GM21529 (cell line): ENCODE results near the gene SLC6A12.

Experiments used
- ATAC-seq: cut with Tn5 transposase; IDR thresholded peaks from one replicate; pipeline ENCODE4 v1.9.1; 2021; ENCODE audit not compliant: unreplicated experiment

SLC6A12 gene

DNA sequence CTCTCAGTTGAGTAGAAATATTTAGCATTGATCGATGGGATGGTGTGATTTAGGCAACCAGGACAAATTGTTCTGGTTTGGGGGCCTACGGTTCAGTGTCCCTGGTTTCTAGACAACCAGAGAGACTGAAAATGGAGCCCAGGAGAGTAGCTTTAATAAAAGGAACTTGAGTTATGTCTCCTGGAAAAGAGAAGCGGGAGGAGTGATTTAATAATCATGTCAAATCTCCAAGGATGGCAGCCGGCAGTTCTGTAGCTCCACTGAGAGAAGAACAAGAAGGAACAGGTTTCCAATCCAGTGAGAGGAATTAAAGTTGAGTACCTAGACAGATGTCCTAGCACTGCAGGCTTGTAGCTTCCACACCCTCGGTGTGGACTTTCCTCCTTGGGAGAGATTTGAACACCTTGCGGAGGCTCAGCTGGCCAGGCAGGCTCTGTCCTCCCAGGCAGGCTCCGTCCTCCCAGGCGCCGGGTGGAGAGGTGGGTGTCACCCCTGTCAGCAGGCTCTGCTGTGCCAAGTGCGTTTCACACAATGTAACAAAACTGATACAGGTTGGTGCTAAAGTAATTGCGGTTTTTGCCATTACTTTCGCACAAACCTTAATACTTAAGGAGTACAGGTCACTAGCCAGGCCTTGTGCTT lies 45.9 kb downstream of the SLC6A12 start:
- ATAC-seq: no peak

DNA sequence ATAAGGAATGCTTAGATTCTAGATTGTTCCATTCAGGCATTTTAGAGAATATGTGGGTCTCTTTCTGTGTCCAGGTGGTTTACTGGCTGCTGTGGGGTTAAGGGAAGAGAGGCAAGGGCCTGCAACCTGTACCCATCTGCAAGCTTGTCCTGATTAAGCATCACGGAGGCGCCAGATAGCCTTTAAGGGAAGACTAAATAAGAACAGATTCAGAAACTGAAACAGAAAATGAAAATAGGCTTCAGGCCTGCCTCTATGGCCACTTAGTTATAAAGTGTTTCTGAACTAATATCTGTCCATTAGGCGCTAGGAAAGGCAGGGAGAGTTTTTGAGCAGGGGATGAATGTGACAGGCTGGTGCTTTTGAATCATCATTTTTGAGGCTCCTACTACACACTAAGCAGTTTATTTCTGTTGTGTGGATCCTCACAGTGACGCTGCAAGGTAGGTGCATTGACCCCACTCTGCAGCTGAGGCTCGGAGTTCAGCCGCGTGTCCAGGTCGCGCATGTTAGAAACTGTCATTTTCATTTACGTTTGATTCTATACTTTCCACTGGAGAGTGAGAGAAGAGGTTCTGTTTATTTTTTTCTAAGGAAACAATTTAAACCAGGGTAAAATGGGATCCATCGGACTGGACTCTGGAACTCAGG lies 47.4 kb downstream of the SLC6A12 start:
- no peak for ATAC-seq

DNA sequence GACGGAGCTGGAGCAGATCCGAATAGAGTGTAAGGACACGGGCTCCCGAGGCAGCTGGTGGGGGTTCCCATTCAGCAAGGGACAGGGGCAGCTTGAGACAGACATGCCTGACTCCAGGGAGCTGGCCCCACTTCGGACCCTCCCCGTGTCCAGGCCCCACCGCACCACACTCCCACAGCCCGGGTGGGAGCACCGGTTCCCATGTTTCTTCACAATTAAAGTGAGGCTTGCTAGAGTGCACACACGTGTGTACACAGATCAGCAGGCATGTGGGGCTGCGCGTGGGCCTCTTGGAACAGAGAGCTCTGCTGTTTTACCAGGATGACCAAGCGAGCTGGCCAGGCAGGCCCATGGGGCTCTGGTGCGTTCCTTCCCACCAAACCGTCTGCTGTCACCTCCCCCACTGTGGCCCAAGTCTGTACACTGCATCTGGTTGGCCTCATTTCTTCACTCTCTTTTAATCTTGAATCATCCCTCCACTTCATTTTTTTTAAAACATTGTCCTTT lies 48.0 kb downstream of the SLC6A12 start:
- no peak for ATAC-seq

DNA sequence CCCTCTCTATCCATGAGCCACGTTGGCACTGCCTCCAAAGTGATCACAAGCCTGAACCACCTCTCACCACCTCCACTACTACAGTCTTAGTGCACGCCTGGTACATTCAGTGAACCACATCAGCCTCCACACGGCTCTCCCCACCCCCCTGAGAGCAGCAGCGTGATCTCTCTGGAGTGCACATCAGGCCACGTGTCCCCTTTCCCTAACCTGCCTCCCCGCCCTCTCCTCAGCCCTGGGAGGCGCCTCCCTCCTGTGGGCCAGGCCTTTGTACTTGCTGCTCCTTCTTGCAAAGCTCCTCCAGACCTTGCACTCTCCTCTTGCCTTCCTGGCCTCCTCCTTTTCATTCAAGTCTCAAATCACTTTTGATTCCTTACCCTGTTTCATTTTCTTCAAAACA lies 49.8 kb downstream of the SLC6A12 start:
- no peak for ATAC-seq

DNA sequence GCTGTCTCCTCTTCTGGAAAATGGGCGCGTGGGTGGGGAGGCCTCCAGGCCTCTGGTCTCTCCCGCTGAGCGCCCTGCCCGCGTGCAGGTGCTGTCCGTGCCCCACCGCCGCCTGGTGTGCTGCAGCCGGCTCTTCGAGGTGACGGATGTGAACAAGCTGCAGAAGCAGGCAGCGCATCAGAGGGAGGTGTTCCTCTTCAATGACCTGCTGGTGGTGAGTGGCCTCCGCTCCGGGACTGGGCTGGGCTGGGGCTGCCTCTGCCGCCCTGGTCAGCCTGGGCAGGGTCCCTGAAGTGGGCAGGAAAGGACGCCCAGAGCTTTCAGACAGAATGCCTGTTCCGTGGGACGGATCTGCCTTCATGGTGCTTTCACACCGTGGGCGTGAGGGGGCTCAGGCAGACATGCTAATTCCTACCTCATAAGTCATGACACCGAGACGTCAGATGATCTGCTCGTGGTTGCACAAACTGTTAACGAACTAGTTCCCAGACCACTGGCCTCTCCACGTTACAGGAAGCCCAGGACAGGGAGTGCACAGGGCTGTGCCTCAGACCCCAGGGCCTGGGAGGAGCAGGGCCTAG lies 50.5 kb downstream of the SLC6A12 start:
- no peak for ATAC-seq

DNA sequence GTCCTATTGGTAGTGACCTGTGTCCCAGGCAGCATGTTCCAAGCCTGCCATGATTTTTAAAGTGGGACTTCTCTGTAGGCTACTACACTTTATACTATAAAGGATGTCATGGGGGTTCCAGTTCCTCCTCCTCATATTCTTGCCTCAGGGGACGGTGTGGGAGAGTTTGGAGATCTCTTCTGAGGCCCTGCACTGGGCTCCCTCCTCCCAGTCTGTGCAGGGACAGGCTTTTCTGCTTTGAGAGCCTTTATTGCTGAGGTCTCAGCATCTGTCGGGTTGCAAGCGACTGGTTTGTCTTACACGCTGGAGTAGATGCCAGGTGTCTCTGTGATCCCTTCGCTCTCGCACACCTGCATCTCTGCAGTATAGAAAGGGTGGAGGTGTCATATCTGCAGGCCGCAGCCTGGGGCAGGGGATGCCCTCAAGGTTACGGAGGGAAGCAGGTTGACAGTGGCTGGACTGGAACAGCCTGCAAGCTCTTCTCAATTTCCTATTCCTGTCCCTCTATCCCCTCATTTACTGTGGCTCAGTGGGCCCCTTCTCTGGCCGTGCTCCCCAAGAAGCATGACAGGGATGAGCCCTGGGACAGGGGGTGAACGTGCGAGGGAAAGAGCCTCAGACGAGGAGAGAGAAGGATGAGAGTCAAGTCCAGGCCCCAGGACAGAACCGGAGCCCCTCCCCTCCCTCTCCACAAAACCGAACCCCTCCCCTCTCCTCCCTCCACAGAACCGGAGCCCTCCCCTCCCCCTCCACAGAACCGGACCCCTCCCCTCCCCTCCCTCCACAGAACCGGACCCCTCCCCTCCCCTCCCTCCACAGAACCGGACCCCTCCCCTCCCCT lies 51.3 kb downstream of the SLC6A12 start:
- ATAC-seq: no peak

DNA sequence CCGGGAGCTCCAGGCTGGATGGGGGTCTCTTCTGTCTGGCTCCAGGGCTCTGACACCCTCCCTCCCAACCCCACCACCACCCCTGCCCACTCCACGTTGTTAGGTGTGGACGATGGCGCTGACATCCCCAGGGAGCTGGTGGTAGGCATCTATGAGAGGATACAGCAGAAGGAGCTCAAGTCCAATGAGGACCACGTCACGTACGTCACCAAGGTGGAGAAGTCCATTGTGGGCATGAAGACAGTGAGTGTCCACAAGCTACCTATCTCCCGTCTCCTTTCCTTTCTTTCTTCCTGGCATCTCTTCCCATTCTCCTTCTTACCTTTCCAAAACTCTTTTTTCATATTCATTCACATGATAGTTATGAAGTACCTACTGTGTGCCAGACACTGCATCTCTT lies 52.1 kb downstream of the SLC6A12 start:
- ATAC-seq: no peak

DNA sequence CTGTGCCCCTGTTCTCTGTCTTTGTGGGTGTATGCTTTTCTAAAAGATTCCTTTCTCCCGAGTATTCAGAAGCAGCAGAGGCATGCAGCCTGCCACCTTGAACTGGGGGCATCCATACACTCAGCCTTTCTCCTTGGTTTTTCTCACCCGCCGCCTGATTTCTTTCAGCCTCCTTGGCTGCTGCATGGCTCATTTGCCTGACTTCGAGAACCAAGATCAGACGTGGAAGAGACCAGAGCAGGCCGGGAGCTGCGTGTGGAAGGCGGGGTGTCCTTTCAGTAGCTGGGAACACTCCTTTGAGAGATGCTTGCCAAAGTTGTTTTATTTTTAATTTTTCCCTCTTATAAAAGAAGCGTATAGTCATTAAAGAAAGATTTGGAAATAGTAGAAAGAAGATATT lies 53.1 kb downstream of the SLC6A12 start:
- no peak for ATAC-seq

DNA sequence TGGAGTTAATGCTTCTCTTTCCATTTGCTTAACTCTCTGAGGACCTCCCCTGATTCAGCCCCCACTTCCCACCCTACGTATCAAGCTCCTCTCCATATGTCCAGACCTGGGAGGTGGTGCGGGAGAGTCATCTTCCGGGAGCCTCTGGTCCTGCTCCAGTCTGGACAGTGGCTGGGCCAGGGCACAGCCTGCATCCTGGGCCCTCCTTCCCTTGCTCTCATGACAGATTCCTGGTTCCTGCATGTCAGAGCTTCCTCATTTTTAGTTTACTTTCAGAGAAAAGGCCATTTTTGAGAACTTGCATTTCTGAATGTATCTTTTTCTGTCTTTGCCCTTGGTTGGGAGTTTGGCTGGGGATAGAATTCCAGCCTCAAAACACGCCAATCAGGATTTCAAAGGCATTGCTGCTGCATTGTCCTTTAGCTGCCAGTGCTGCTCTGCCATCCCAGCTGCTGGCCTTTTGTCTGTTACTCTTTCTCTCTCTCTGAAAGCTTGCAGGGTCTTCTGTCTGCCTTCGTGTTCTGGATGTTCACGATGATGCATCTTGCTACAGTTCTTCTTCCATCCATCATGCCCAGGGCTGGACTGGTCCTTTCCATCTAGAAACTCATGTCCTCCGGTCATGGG lies 54.7 kb downstream of the SLC6A12 start:
- no peak for ATAC-seq

DNA sequence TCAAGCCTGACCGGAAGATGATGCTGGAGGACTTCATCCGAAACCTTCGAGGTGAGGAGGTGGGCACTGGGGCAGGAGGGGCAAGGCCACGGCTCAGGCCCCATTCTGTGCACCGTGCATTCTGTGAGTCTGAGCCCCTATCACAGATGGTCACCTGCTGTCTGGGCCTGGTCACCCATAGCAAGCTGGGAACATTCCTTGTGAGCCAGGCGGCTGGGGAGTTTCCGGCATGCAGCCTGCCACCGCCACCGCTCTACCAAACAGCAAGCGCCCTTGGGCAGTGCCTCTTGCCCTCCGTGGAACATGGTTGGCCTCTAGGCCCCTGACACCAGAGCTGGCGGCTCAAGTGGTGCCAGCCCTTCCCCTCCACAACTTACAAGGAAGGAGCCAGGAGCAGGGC lies 56.3 kb downstream of the SLC6A12 start:
- ATAC-seq: no peak

DNA sequence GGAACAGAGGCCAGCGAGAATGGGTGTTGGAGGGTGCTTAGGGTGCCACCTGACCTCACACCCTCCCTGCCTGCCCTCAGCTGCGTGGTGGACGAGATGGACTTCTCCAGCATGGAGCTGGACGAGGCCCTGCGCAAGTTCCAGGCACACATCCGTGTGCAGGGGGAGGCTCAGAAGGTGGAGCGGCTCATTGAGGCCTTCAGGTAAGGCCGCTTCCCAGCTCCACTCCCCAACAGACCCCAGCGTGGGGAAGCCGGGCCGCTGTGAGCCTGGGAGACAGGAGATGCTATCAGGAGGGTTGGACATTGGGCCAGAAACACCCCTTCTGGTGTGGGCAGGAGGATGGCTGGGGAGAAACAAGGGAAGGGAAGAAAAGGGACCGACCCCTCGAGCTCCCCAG lies 57.0 kb downstream of the SLC6A12 start:
- ATAC-seq: no peak

DNA sequence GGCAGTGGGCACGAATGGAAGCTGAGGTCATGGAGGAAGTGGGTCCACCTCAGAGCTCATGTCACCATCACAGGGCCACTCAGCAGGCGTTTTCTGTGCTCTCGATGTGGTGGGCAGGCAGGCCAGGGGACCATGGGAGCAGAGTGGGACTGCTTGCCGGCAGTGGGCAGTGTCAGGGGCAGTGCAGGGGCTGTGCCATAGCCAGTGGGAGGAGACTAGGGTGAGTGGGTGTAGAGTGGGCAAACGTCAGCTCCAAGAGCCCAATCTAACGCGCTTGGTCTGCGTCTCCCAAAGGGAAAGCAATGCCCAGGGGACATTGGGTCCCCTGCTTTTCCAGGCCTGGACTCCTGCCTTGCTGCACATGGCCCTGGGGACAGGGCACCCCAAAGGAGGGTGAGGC lies 58.3 kb downstream of the SLC6A12 start:
- no peak for ATAC-seq

DNA sequence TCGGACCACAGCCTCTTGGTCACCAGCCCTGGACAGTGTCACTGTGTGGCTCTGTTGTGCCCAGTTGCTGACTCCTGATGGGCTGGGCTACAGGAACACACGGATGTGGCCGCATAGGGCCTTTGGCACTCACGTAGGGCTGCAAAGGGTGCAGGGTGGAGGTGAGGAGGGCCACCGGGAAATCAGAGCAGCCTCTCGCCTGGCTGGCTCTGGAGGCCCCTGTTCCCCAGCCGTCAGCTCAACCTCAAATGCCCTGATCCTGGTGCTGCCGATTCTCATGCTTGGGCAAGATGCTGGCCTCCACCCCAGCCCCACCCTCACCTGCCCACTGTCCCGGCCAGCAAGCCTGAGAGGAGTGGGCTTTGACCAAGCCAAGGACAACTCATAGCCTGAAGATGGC lies 59.0 kb downstream of the SLC6A12 start:
- no peak for ATAC-seq

DNA sequence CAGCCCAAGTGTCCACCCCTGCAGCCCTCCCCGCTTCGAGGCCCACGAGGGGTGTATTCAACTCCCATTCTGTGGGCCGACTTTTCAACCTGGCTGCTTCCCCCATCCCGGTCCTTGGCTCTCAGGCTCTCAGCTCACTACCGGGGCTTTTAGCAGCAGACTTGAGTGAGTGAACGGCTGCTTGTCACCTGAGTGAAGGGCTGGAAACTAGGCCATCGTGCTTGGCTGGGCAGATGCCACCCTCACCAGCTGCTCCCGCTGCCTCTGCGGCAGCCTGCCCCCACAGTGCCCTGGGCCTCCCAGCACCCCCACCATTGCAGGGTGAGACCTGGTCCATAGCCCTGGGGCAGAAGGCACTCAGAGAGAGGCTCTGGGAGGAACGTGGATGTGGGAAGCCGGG lies 59.9 kb downstream of the SLC6A12 start:
- no peak for ATAC-seq

DNA sequence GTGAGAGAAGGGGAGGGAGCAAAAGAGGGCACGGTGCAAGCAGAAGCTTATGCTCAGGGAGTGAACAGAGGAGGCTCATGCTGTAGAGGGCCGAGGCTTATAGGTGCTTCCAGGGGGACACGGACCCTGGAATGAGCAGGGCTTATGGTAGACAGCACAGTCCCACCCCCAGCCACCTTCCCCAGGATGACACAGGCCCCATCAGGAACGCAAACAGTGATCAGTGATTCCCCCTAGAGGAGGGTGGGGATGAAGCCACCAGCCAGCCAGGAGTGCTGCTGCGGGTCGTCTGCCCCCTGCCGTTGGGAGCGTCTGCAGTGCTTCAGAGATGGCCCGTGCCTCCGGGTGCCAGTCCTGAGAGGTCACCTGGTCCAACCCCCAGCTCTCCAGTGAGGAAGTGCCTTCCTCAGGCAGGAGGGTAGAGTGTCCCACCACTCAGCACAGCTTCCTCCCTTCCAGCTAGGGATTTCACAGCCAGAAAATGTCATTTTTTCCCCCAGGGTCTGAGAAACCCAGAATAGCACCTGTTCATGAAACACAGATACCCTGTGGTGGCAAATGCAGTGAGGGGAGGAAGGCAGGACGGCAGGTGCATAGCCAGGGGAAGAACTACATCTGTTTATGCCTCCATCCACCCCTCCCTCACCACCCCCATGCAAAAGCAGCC lies 60.7 kb downstream of the SLC6A12 start:
- peak; percentile 52 for ATAC-seq

DNA sequence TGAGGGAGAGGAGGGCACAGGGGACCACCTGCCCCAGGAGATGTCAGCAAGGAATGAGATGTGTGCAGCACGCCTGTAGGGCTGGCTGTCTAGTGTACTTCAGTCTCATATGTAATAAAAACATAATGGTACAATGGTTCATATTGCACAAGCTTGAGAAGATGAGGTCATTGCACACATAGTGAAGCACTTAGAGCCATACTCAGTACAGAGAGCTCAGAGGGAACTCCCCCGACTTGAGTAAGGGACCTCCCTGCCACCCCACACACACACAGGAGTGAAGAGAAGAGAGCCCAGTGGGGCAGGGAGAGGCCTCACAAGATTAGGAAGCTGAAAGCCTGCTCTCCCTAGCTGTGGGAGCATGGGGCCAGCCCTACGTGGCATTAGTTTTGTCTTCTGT lies 61.5 kb downstream of the SLC6A12 start:
- ATAC-seq: no peak

DNA sequence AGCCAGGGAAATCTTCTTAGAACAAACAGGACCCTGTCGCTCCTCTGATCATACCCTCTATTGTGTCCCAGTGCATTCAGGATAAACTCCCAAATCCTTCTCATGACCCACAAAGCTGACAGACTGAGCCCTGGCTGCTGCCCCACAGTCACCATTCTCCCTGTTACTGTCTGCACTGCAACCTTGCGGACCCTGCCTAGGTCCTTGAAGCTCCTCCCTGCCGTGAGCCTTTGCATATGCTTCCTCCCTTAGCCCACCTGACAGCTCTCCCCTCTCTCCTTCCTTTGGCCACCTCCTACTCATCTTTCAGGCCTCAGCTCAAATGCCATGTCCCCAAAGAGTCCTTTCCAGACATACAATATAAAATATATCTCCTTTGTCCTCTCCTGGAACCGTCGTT lies 62.4 kb downstream of the SLC6A12 start:
- no peak for ATAC-seq

DNA sequence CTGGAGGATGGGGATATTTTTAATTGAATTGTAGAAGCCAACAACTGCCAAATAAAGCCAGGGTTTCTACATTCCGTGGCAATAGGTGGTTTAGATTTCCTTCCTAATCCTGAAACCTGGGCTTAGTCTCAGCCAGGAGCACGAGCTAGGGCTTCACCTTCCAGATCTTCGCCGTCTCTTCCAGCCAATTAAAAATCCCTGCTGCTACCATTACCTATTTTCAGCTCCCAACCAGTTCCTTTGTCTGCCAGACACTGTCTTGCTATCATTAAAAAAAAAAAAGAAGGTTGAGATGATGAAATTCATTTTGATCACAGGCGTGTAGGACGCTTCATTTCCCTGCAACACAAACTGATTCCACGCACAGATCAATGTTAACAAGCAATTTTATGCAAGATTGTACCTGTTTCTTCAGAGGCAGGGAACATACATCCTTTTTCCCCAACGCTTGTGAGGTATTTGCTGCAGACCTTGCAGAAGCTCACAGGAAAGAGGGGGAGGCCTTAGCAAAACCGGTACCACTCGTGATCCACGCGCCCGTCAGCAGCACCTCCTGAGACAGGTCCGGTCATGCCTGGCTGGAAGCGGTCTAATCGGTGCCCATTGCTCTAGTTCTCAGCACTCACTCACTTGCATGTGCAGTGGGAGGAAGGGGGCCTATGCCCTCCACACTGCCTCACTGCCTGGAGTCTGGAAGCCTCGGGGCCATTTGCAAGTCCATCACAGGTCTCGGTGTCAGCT lies 65.1 kb downstream of the SLC6A12 start:
- no peak for ATAC-seq

DNA sequence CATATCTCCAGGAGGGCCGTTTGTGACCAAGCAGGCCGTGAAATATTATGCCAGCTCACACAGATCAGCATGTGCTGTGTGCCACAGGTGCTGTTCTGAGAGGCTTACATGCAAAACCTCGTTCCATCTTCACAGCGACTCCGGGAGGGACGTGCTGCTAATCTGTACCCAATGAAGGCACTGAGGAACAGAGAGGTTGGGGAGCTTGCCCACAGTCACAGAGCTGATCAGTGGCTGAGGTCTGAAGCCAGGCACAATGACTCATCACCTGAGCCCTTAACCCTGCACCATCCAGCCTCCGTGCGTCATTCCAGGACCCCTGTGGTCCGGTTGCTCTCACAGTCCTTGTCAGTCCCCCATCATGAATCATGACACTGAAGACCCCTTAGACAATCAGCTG lies 66.7 kb downstream of the SLC6A12 start:
- no peak for ATAC-seq

DNA sequence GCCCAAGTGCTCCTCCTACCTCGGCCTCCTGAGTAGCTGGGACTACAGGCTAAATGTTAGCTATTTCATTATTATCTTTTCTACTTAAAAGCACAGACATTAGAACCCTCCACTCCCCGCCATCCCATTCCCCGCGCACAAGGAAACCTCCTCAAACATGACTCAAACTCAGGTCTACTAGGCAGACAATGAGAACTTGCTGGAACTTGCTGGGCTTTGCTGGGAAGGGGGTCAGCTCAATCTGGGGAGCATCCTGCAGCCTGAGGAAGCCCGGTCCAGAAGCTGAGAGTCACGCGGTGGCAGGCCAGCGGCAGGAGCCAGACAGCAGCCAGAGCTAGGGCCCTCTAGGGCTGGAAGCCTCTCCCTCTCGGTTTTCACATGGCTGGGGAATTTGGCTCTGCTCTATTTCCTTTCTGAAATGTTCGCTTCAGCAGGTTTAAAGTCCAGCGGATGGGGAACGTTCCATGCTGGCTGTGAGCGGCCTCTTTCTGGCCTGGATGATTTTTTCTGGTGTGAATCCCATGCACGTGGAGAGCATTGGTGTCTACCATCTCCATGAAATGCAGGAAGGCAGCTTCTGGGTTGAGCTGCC lies 68.5 kb downstream of the SLC6A12 start:
- no peak for ATAC-seq
